ENCODE results near the gene VWA2.

VWA2 gene

GRCh38 chr10:114239117-114239993 lies at the start of gene VWA2:
Gene VWA2, plus strand, starts transcription at chr10:114239254. Its CDS starts 9,460 bp downstream, at chr10:114248714.
- DNase-seq, result peak; percentile 35

GRCh38 chr10:114189700-114190099 lies 49.4 kb upstream of the VWA2 start:
- DNase-seq, result no peak

GRCh38 chr10:114195079-114195478 lies 44.0 kb upstream of the VWA2 start:
- no peak for DNase-seq

- DNase-seq, result no peak
Observed at GRCh38 chr10:114199239-114199638, 39.8 kb upstream of the VWA2 start.

- DNase-seq, result no peak
Observed at GRCh38 chr10:114202812-114203211, 36.2 kb upstream of the VWA2 start.

- DNase-seq, result no peak
Observed at GRCh38 chr10:114206902-114207301, 32.2 kb upstream of the VWA2 start.

GRCh38 chr10:114207349-114207748 lies 31.7 kb upstream of the VWA2 start:
- DNase-seq, result no peak

- DNase-seq, result no peak
Observed at GRCh38 chr10:114208351-114208750, 30.7 kb upstream of the VWA2 start.

GRCh38 chr10:114212153-114212552 lies 26.9 kb upstream of the VWA2 start:
- no peak for DNase-seq

GRCh38 chr10:114215033-114215432 lies 24.0 kb upstream of the VWA2 start:
- DNase-seq, result no peak

- no peak for DNase-seq
Observed at GRCh38 chr10:114220281-114220680, 18.8 kb upstream of the VWA2 start.

GRCh38 chr10:114221235-114221634 lies 17.8 kb upstream of the VWA2 start:
- no peak for DNase-seq

- DNase-seq, result no peak
Observed at GRCh38 chr10:114223066-114223465, 16.0 kb upstream of the VWA2 start.

GRCh38 chr10:114228156-114228555 lies 10.9 kb upstream of the VWA2 start:
- DNase-seq, result no peak

- DNase-seq, result no peak
Observed at GRCh38 chr10:114232561-114233176, 6.4 kb upstream of the VWA2 start.

GRCh38 chr10:114233482-114233881 lies 5.6 kb upstream of the VWA2 start:
- DNase-seq, result no peak

- no peak for DNase-seq
Observed at GRCh38 chr10:114234132-114234531, 4.9 kb upstream of the VWA2 start.

GRCh38 chr10:114239994-114240345 lies 916 bp downstream of the VWA2 start:
- DNase-seq, result no peak

- DNase-seq, result no peak
Observed at GRCh38 chr10:114242235-114242634, 3.2 kb downstream of the VWA2 start.

GRCh38 chr10:114243661-114244060 lies 4.6 kb downstream of the VWA2 start:
- no peak for DNase-seq

- DNase-seq, result no peak
Observed at GRCh38 chr10:114244126-114244525, 5.1 kb downstream of the VWA2 start.

GRCh38 chr10:114245121-114245791 lies 6.2 kb downstream of the VWA2 start:
- DNase-seq, result no peak

- no peak for DNase-seq
Observed at GRCh38 chr10:114246679-114247305, 7.7 kb downstream of the VWA2 start.
